MM.1S (cell line): ENCODE results near the gene ATP8A1.

Experiments used
- DNase-seq: peaks from one replicate; pipeline ENCODE4 v3.0.0-alpha.2; 2015
- H2AFZ ChIP-seq: fragments of 300-600 bp; sonication (generic); 2 replicates; pipeline ENCODE4 v1.6.0; 2016; ENCODE audit warnings: antibody characterized with exemption, low read length
- H3F3A ChIP-seq: fragments of 300-600 bp; sonication (generic); 2 replicates; pipeline ENCODE4 v1.6.1; 2016; ENCODE audit warnings: mild to moderate bottlenecking, antibody characterized with exemption, low read length, moderate library complexity, mixed read lengths; ENCODE audit not compliant: insufficient read depth
- H3K27ac ChIP-seq: fragments of 300-600 bp; sonication (generic); 2 replicates; pipeline ENCODE4 v1.5.1; 2016; ENCODE audit warnings: mild to moderate bottlenecking, low read length
- H3K27me3 ChIP-seq: fragments of 300-600 bp; sonication (generic); replicated peaks from 2 replicates; pipeline ENCODE4 v1.6.0; 2016; ENCODE audit warnings: low read length; ENCODE audit not compliant: insufficient read depth
- H3K36me3 ChIP-seq: fragments of 300-600 bp; sonication (generic); replicated peaks from 2 replicates; pipeline ENCODE4 v1.6.1; 2016; ENCODE audit warnings: mild to moderate bottlenecking, low read length, mixed read lengths; ENCODE audit not compliant: insufficient read depth
- H3K4me1 ChIP-seq: fragments of 300-600 bp; sonication (generic); 2 replicates; pipeline ENCODE4 v1.6.1; 2016; ENCODE audit warnings: low read length, mixed read lengths
- H3K4me2 ChIP-seq: fragments of 300-600 bp; sonication (generic); 2 replicates; pipeline ENCODE4 v1.6.0; 2016; ENCODE audit warnings: low read depth, low read length
- H3K4me3 ChIP-seq: fragments of 300-600 bp; sonication (generic); 2 replicates; pipeline ENCODE4 v1.5.1; 2016; ENCODE audit warnings: low read length, mixed read lengths
- H3K79me2 ChIP-seq: fragments of 300-600 bp; sonication (generic); 2 replicates; pipeline ENCODE4 v1.6.1; 2016; ENCODE audit warnings: mixed run types, low read length, mixed read lengths
- H3K9ac ChIP-seq: fragments of 300-600 bp; sonication (generic); 2 replicates; pipeline ENCODE4 v1.6.1; 2016; ENCODE audit warnings: low read length, mixed read lengths
- H3K9me2 ChIP-seq: fragments of 300-600 bp; sonication (generic); replicated peaks from 2 replicates; pipeline ENCODE4 v1.6.1; 2016; ENCODE audit warnings: mild to moderate bottlenecking, low read length, mixed read lengths; ENCODE audit not compliant: insufficient read depth
- H3K9me3 ChIP-seq: fragments of 300-600 bp; sonication (generic); replicated peaks from 2 replicates; pipeline ENCODE4 v1.6.1; 2016; ENCODE audit warnings: mild to moderate bottlenecking, low read length, mixed read lengths; ENCODE audit not compliant: insufficient read depth
- H4K20me1 ChIP-seq: fragments of 300-600 bp; sonication (generic); 2 replicates; pipeline ENCODE4 v1.6.1; 2016; ENCODE audit warnings: mild to moderate bottlenecking, low read length, moderate library complexity, mixed read lengths; ENCODE audit not compliant: insufficient read depth
- CTCF ChIP-seq: fragments of 300-600 bp; sonication (generic); IDR thresholded peaks from 2 replicates; pipeline ENCODE4 v1.5.1; 2016; ENCODE audit warnings: antibody characterized with exemption, low read length, mixed read lengths
- EZH2 ChIP-seq: fragments of 300-600 bp; sonication (generic); optimal IDR thresholded peaks from 2 replicates; pipeline ENCODE3; 2017; ENCODE audit warnings: low read depth, mild to moderate bottlenecking, antibody characterized with exemption, low read length, mixed read lengths
- EZH2phosphoT487 ChIP-seq: fragments of 300-600 bp; sonication (generic); IDR thresholded peaks from 2 replicates; pipeline ENCODE4 v1.6.1; 2018; ENCODE audit warnings: antibody characterized with exemption, low read length

The ATP8A1 gene

GRCh38 chr4:42574870-42575430, 82.0 kb downstream of the ATP8A1 start:
- H3K27me3 ChIP-seq: no peaks in the 10 kb centered on the region
- no peak overlapping the region for H3K4me2 ChIP-seq
- no peaks in the 10 kb centered on the region for H3K9me3 ChIP-seq
- TF ChIP-seq CTCF (no peak), EZH2 (no peak), EZH2phosphoT487 (no peak)
- H4K20me1 ChIP-seq: no peaks in the 10 kb centered on the region
- no peaks in the 10 kb centered on the region for H3K36me3 ChIP-seq
- H3F3A ChIP-seq: no peaks in the 10 kb centered on the region
- H3K9ac ChIP-seq: no peak overlapping the region
- no peaks in the 10 kb centered on the region for H3K9me2 ChIP-seq
- no peak overlapping the region for H2AFZ ChIP-seq
- DNase-seq: no peak
- no peaks in the 10 kb centered on the region for H3K79me2 ChIP-seq
- no peak overlapping the region for H3K27ac ChIP-seq
- no peak overlapping the region for H3K4me3 ChIP-seq
- H3K4me1 ChIP-seq: no peaks in the 10 kb centered on the region

- no peak for DNase-seq
- no peak overlapping the region for H3K4me3 ChIP-seq
- TF ChIP-seq CTCF: no peak
- no peak for TF ChIP-seq EZH2
- no peak for TF ChIP-seq EZH2phosphoT487
- H3K9me3 ChIP-seq: no peaks in the 10 kb centered on the region
- no peak overlapping the region for H3K9ac ChIP-seq
- no peaks in the 10 kb centered on the region for H3F3A ChIP-seq
- no peaks in the 10 kb centered on the region for H3K4me1 ChIP-seq
- no peaks in the 10 kb centered on the region for H3K27me3 ChIP-seq
- H3K79me2 ChIP-seq: no peaks in the 10 kb centered on the region
- no peak overlapping the region for H3K4me2 ChIP-seq
- H3K27ac ChIP-seq: no peak overlapping the region
- H2AFZ ChIP-seq: no peak overlapping the region
- H4K20me1 ChIP-seq: no peaks in the 10 kb centered on the region
- H3K9me2 ChIP-seq: no peaks in the 10 kb centered on the region
- no peaks in the 10 kb centered on the region for H3K36me3 ChIP-seq
Observed at GRCh38 chr4:42573249-42573648, 83.7 kb downstream of the ATP8A1 start.

- no peaks in the 10 kb centered on the region for H3K9me2 ChIP-seq
- no peak overlapping the region for H3K4me3 ChIP-seq
- H3F3A ChIP-seq: no peaks in the 10 kb centered on the region
- H3K27ac ChIP-seq: no peak overlapping the region
- H3K4me1 ChIP-seq: no peaks in the 10 kb centered on the region
- no peaks in the 10 kb centered on the region for H3K27me3 ChIP-seq
- H3K9me3 ChIP-seq: no peaks in the 10 kb centered on the region
- DNase-seq: no peak
- H3K79me2 ChIP-seq: no peaks in the 10 kb centered on the region
- no peaks in the 10 kb centered on the region for H4K20me1 ChIP-seq
- H3K9ac ChIP-seq: no peak overlapping the region
- TF ChIP-seq EZH2: no peak
- no peak for TF ChIP-seq CTCF
- TF ChIP-seq EZH2phosphoT487: no peak
- no peaks in the 10 kb centered on the region for H3K36me3 ChIP-seq
- no peak overlapping the region for H3K4me2 ChIP-seq
- H2AFZ ChIP-seq: no peak overlapping the region
Observed at GRCh38 chr4:42570221-42570620, 86.7 kb downstream of the ATP8A1 start.
